Neuronal stem cell (in vitro differentiated cells): ENCODE results near the gene KY.

Source experiments
- DNase-seq: peaks from one replicate; pipeline ENCODE4 v3.0.0-alpha.2; 2013; ENCODE audit warnings: low spot score
- H2AFZ ChIP-seq: one replicate; pipeline ENCODE4 v1.6.1; 2013; ENCODE audit warnings: mild to moderate bottlenecking, low read length, inconsistent platforms
- H2AK5ac ChIP-seq: 2 replicates; pipeline ENCODE4 v1.6.1; 2013; ENCODE audit warnings: low read depth, mild to moderate bottlenecking, inconsistent platforms, low read length, moderate library complexity, mixed read lengths
- H2BK120ac ChIP-seq: 2 replicates; pipeline ENCODE4 v1.6.1; 2013; ENCODE audit warnings: low read depth, mild to moderate bottlenecking, inconsistent platforms, low read length, moderate library complexity, mixed read lengths
- H2BK12ac ChIP-seq: one replicate; pipeline ENCODE4 v1.6.1; 2013; ENCODE audit warnings: low read length, inconsistent platforms
- H2BK15ac ChIP-seq: 2 replicates; pipeline ENCODE4 v1.6.1; 2013; ENCODE audit warnings: mild to moderate bottlenecking, low read length, inconsistent platforms, mixed read lengths
- H2BK5ac ChIP-seq: one replicate; pipeline ENCODE4 v1.6.1; 2013; ENCODE audit warnings: inconsistent platforms, mild to moderate bottlenecking, low read length, moderate library complexity
- H3K14ac ChIP-seq: one replicate; pipeline ENCODE4 v1.6.1; 2013; ENCODE audit warnings: low read length, inconsistent platforms
- H3K18ac ChIP-seq: 2 replicates; pipeline ENCODE4 v1.6.1; 2013; ENCODE audit warnings: low read length, inconsistent platforms
- H3K23ac ChIP-seq: 2 replicates; pipeline ENCODE4 v1.6.1; 2013; ENCODE audit warnings: low read depth, mild to moderate bottlenecking, mixed read lengths, low read length, inconsistent platforms; ENCODE audit not compliant: poor library complexity
- H3K27ac ChIP-seq: replicated peaks from 3 replicates; pipeline ENCODE4 v1.5.1; 2013; ENCODE audit warnings: low read length, inconsistent platforms
- H3K27me3 ChIP-seq, 3 experiments: 2 replicates each; pipeline ENCODE4 v1.6.1; 2013; ENCODE audit warnings: low read length in 3 of 3, mild to moderate bottlenecking in 2 of 3, inconsistent platforms in 1 of 3, low read depth in 1 of 3, mixed read lengths in 1 of 3, moderate library complexity in 1 of 3; ENCODE audit not compliant: control insufficient read depth in 3 of 3, insufficient read depth in 3 of 3
- H3K36me3 ChIP-seq, 2 donors: replicated peaks in 1 of 2; 2 replicates each; pipeline ENCODE4 v1.6.1; 2013; ENCODE audit warnings: low read length in 2 of 2; ENCODE audit not compliant: control insufficient read depth in 2 of 2, insufficient read depth in 2 of 2
- H3K4ac ChIP-seq: 2 replicates; pipeline ENCODE4 v1.6.1; 2013; ENCODE audit warnings: inconsistent platforms, mild to moderate bottlenecking, low read length, moderate library complexity
- H3K4me1 ChIP-seq, 2 donors: 1 replicate in 1 of 2; 2 replicates in 1 of 2; pipeline ENCODE4 v1.6.1; 2013; ENCODE audit warnings: low read length in 2 of 2, low read depth in 1 of 2; ENCODE audit not compliant: control insufficient read depth in 2 of 2, insufficient read depth in 1 of 2
- H3K4me2 ChIP-seq: one replicate; pipeline ENCODE4 v1.6.1; 2013; ENCODE audit warnings: mild to moderate bottlenecking, low read length, inconsistent platforms; ENCODE audit not compliant: insufficient read depth, poor library complexity, severe bottlenecking
- H3K4me3 ChIP-seq, 2 donors: 2 replicates each; pipeline ENCODE4 v1.5.1; 2013; ENCODE audit warnings: low read length in 2 of 2, mild to moderate bottlenecking in 2 of 2, inconsistent platforms in 1 of 2, moderate library complexity in 1 of 2
- H3K79me1 ChIP-seq: one replicate; pipeline ENCODE4 v1.6.1; 2013; ENCODE audit warnings: low read depth, mild to moderate bottlenecking, inconsistent platforms, low read length, moderate library complexity
- H3K9ac ChIP-seq: one replicate; pipeline ENCODE4 v1.6.1; 2013; ENCODE audit warnings: mild to moderate bottlenecking, low read depth, low read length, inconsistent platforms; ENCODE audit not compliant: poor library complexity
- H3K9me3 ChIP-seq, 2 donors: replicated peaks in 1 of 2; 2 replicates each; pipeline versions ENCODE3 to v1.6.1; 2013; ENCODE audit warnings: low read length in 2 of 2, mild to moderate bottlenecking in 2 of 2, inconsistent platforms in 1 of 2, low read depth in 1 of 2, mixed read lengths in 1 of 2, moderate library complexity in 1 of 2; ENCODE audit not compliant: control insufficient read depth in 2 of 2, insufficient read depth in 1 of 2
- H4K8ac ChIP-seq: one replicate; pipeline ENCODE4 v1.6.1; 2013; ENCODE audit warnings: low read depth, mild to moderate bottlenecking, inconsistent platforms, low read length, moderate library complexity
- H4K91ac ChIP-seq: one replicate; pipeline ENCODE4 v1.6.1; 2013; ENCODE audit warnings: low read length, low read depth, mild to moderate bottlenecking, inconsistent platforms; ENCODE audit not compliant: poor library complexity
- WGBS, 2 donors: extraction: QIAGEN DNeasy Blood & Tissue Kit; methylation state at CpG; one replicate each; pipeline ENCODE4 v1.1.7; 2013; ENCODE audit warnings: missing lambda C conversion rate in 2 of 2, mixed read lengths in 1 of 2; ENCODE audit not compliant: insufficient read length in 2 of 2, insufficient replicate concordance in 1 of 2; ENCODE audit errors: extremely low coverage in 2 of 2; 5-methylcytosine and 5-hydroxymethylcytosine counted together

Gene KY

GRCh38 chr3:134649106-134649705 lies 1.6 kb downstream of the KY start:
- no CpG with 5 or more reads among the region's 7 CpGs for WGBS, 2 donors
- no peak overlapping the region for H2BK12ac ChIP-seq
- H3K9ac ChIP-seq = no peak overlapping the region
- no peak overlapping the region for H2AK5ac ChIP-seq
- H2BK5ac ChIP-seq = no peak overlapping the region
- no peak overlapping the region for H3K23ac ChIP-seq
- H3K9me3 ChIP-seq = no peaks in the 10 kb centered on the region
- no peaks in the 10 kb centered on the region for H3K79me1 ChIP-seq
- H2BK120ac ChIP-seq = no peak overlapping the region
- H2BK15ac ChIP-seq = no peak overlapping the region
- no peak overlapping the region for H3K14ac ChIP-seq
- peaks cover 3 to 13% of the 10 kb centered on the region in 2 donors for H3K4me1 ChIP-seq
- H3K4ac ChIP-seq = no peak overlapping the region
- no peak overlapping the region for H2AFZ ChIP-seq
- H3K4me3 ChIP-seq = no peak overlapping the region
- H3K18ac ChIP-seq = no peak overlapping the region
- no peak overlapping the region for H3K4me2 ChIP-seq
- peaks cover 0 to 68% (median 30%) of the 10 kb centered on the region in 3 experiments for H3K27me3 ChIP-seq
- no peak overlapping the region for H3K27ac ChIP-seq
- H3K36me3 ChIP-seq = no peaks in the 10 kb centered on the region
- H4K91ac ChIP-seq = no peak overlapping the region
- DNase-seq = no peak
- H4K8ac ChIP-seq = no peak overlapping the region

GRCh38 chr3:134647902-134648760 lies 2.7 kb downstream of the KY start:
- Histone ChIP-seq H2BK12ac (no peak overlapping the region), H3K4me3 (no peak overlapping the region), H2BK120ac (no peak overlapping the region), H3K23ac (no peak overlapping the region), H3K27ac (no peak overlapping the region), H3K18ac (no peak overlapping the region), H4K91ac (no peak overlapping the region), H3K14ac (no peak overlapping the region), H3K4ac (no peak overlapping the region), H3K4me1 (peaks cover 3 to 13% of the 10 kb centered on the region in 2 donors), H2AFZ (no peak overlapping the region), H3K36me3 (no peaks in the 10 kb centered on the region), H3K79me1 (no peaks in the 10 kb centered on the region), H3K4me2 (no peak overlapping the region), H4K8ac (no peak overlapping the region), H3K9ac (no peak overlapping the region), H2BK15ac (no peak overlapping the region), H3K9me3 (no peaks in the 10 kb centered on the region), H3K27me3 (peaks cover 0 to 67% (median 30%) of the 10 kb centered on the region in 3 experiments), H2BK5ac (no peak overlapping the region), H2AK5ac (no peak overlapping the region)
- WGBS, 2 donors = no CpG with 5 or more reads among the region's 15 CpGs
- no peak for DNase-seq

GRCh38 chr3:134646086-134646485 lies 4.7 kb downstream of the KY start:
- Histone ChIP-seq H3K4ac (no peak overlapping the region), H2BK12ac (no peak overlapping the region)
- no CpG with 5 or more reads among the region's 1 CpG for WGBS, 2 donors

GRCh38 chr3:134645515-134645914 lies 5.3 kb downstream of the KY start:
- no peak overlapping the region for H3K4me2 ChIP-seq
- H2BK5ac ChIP-seq = no peak overlapping the region
- H2AK5ac ChIP-seq = no peak overlapping the region
- H4K91ac ChIP-seq = no peak overlapping the region
- H3K27ac ChIP-seq = no peak overlapping the region
- no peak overlapping the region for H2BK12ac ChIP-seq
- no peaks in the 10 kb centered on the region for H3K36me3 ChIP-seq
- no peak overlapping the region for H2AFZ ChIP-seq
- H3K4ac ChIP-seq = no peak overlapping the region
- no peak overlapping the region for H3K4me3 ChIP-seq
- H3K9ac ChIP-seq = no peak overlapping the region
- no CpG with 5 or more reads among the region's 5 CpGs for WGBS, 2 donors
- peaks cover 0 to 6% of the 10 kb centered on the region in 2 donors for H3K4me1 ChIP-seq
- no peak overlapping the region for H3K23ac ChIP-seq
- DNase-seq = no peak
- no peak overlapping the region for H2BK15ac ChIP-seq
- peaks cover 0 to 41% (median 10%) of the 10 kb centered on the region in 3 experiments for H3K27me3 ChIP-seq
- H3K9me3 ChIP-seq = no peaks in the 10 kb centered on the region
- no peak overlapping the region for H3K14ac ChIP-seq
- H4K8ac ChIP-seq = no peak overlapping the region
- no peak overlapping the region for H2BK120ac ChIP-seq
- no peaks in the 10 kb centered on the region for H3K79me1 ChIP-seq
- H3K18ac ChIP-seq = no peak overlapping the region

More at GRCh38 chr3:134646086-134646485, 4.7 kb downstream of the KY start:
- DNase-seq = no peak
- no peak overlapping the region for H2BK120ac ChIP-seq
- H3K27me3 ChIP-seq = peaks cover 0 to 47% (median 14%) of the 10 kb centered on the region in 3 experiments
- H3K4me3 ChIP-seq = no peak overlapping the region
- H3K9ac ChIP-seq = no peak overlapping the region
- no peak overlapping the region for H3K14ac ChIP-seq
- H4K8ac ChIP-seq = no peak overlapping the region
- H2BK15ac ChIP-seq = no peak overlapping the region
- no peaks in the 10 kb centered on the region for H3K9me3 ChIP-seq
- no peaks in the 10 kb centered on the region for H3K36me3 ChIP-seq
- no peak overlapping the region for H3K18ac ChIP-seq
- H2AK5ac ChIP-seq = no peak overlapping the region
- H3K27ac ChIP-seq = no peak overlapping the region
- H4K91ac ChIP-seq = no peak overlapping the region
- H2BK5ac ChIP-seq = no peak overlapping the region
- no peak overlapping the region for H3K23ac ChIP-seq
- H3K4me2 ChIP-seq = no peak overlapping the region
- H3K79me1 ChIP-seq = no peaks in the 10 kb centered on the region
- H3K4me1 ChIP-seq = peaks cover under 1 to 6% of the 10 kb centered on the region in 2 donors
- no peak overlapping the region for H2AFZ ChIP-seq
